ENCODE data around the gene RAD21L1. TPM values are rescaled to one million over a fixed set of nuclear protein-coding genes. Genes with fewer than 3 reads are reported as not detected.

RAD21L1 gene
- polyA plus RNA-seq, 2 of the 4 experiments (the other 2 are of a cell fraction), result not detected

DNA sequence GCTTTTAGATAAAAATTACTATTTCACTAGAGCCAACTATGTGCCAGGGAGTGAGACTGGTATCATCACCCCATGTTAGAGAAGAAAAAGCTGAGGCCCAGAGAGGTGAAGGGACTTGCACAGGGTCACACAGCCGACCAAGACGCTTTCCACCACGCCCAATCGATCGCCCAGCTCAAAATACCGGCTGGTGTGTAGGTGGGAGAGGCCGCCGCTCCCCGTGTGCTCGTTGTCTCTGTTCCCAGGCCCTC is 40.0 kb downstream of the RAD21L1 start (continued):
- peak; percentile 91 for TF ChIP-seq ZFP36 (IDR thresholded peaks at IDR 0.05; ENCODE audit: borderline replicate concordance, partially characterized antibody)
- TF ChIP-seq FOSL2 (IDR thresholded peaks at IDR 0.05), result no peak
- TF ChIP-seq FOSL2 (CRISPR knock-in tag; IDR thresholded peaks at IDR 0.05), result no peak
- TF ChIP-seq, protein P1, sequence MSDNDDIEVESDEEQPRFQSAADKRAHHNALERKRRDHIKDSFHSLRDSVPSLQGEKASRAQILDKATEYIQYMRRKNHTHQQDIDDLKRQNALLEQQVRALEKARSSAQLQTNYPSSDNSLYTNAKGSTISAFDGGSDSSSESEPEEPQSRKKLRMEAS (IDR thresholded peaks at IDR 0.05), result peak; percentile 43; the same call in 1 of the 2 replicates
- TF ChIP-seq, protein P2, sequence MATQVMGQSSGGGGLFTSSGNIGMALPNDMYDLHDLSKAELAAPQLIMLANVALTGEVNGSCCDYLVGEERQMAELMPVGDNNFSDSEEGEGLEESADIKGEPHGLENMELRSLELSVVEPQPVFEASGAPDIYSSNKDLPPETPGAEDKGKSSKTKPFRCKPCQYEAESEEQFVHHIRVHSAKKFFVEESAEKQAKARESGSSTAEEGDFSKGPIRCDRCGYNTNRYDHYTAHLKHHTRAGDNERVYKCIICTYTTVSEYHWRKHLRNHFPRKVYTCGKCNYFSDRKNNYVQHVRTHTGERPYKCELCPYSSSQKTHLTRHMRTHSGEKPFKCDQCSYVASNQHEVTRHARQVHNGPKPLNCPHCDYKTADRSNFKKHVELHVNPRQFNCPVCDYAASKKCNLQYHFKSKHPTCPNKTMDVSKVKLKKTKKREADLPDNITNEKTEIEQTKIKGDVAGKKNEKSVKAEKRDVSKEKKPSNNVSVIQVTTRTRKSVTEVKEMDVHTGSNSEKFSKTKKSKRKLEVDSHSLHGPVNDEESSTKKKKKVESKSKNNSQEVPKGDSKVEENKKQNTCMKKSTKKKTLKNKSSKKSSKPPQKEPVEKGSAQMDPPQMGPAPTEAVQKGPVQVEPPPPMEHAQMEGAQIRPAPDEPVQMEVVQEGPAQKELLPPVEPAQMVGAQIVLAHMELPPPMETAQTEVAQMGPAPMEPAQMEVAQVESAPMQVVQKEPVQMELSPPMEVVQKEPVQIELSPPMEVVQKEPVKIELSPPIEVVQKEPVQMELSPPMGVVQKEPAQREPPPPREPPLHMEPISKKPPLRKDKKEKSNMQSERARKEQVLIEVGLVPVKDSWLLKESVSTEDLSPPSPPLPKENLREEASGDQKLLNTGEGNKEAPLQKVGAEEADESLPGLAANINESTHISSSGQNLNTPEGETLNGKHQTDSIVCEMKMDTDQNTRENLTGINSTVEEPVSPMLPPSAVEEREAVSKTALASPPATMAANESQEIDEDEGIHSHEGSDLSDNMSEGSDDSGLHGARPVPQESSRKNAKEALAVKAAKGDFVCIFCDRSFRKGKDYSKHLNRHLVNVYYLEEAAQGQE (IDR thresholded peaks at IDR 0.05), result no peak

DNA sequence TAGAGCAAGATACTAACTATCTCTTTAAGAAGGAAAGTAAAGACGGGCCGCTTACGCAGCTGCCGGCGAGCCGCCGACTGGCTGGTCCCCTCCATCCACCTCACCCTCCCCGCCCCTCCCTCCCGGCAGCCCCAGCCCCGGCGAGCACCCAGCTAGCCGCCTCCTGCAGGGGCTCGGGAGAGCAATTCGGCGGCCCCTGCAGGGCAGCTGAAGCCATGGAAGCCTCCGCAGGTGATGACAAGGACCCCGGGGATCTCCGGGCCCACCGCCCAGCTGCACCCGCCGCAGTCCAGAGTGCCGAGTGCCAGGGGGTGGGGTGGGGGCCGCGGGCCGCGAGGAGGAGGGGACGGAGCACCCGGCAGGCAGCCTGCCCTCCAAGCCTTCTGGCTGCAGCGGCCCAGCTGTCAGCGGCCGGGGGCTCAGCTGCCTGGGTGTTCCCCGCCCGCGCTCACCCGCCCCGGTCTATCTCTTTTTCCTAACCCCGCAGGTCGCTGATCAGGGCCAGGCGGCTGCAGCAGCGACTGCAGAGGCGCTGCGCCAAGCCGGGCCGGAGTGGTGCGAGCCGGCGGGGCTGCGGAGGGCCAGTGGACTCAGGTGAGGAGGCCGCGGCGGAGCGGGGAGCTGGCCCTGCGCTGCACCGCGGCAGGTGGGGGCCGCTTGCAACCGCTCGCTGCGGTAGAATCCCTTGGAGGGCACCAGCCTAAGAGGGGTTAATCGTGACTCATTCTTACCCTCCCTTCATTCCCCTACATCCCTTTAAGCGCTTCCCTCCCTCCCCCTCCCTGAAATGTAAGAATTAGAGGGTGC is 40.5 kb downstream of the RAD21L1 start, which contains the start of gene SNPH:
TSS of gene SNPH (plus strand) at position 128 of the 807 bp plus-strand sequence. CDS start 29,946 bp downstream, outside the sequence.
- Histone ChIP-seq H3K4me1 (peaks cover 21% of the 10 kb centered on the region), H3K4me3 (peak within 1 kb of the TSS; percentile 89), H3K4me2 (peak within 1 kb of the TSS; percentile 77), H3K27ac (peak within 1 kb of the TSS; percentile 63 to 88), H3K9me3 (peaks cover 13% of the 10 kb centered on the region)
- TF ChIP-seq EHMT2 (IDR thresholded peaks at IDR 0.05; ENCODE audit: low read depth) (no peak), ELK1 (IDR thresholded peaks at IDR 0.05; ENCODE audit: low read depth, low read length) (no peak), POLR2A (IDR thresholded peaks at IDR 0.05; ENCODE audit: low read length) (peak; percentile 57), MAFK (IDR thresholded peaks at IDR 0.05; ENCODE audit: partially characterized antibody) (no peak), FOSL2 (IDR thresholded peaks at IDR 0.05) (peak; percentile 68; the same call in 1 of the 2 replicates), FOSL2 (CRISPR knock-in tag; IDR thresholded peaks at IDR 0.05) (peak; percentile 75), EP300 (IDR thresholded peaks at IDR 0.05) (no peak), CEBPB (IDR thresholded peaks at IDR 0.05) (no peak), JUN (IDR thresholded peaks at IDR 0.05) (peak in 1 of 2 experiments; percentile 22; a peak in 1 of 5 replicates), SREBF2 (IDR thresholded peaks at IDR 0.05) (no peak), HOXB5 (CRISPR knock-in tag; IDR thresholded peaks at IDR 0.05) (no peak), KDM5A (IDR thresholded peaks at IDR 0.05) (no peak), HOXB13 (CRISPR knock-in tag; IDR thresholded peaks at IDR 0.05; ENCODE audit: low read depth) (no peak), ATOH8 (CRISPR knock-in tag; IDR thresholded peaks at IDR 0.05; ENCODE audit: low read depth) (no peak), RFX5 (IDR thresholded peaks at IDR 0.05) (no peak), ESRRA (IDR thresholded peaks at IDR 0.05; ENCODE audit: borderline replicate concordance, low read length) (no peak), HDAC2 (IDR thresholded peaks at IDR 0.05) (no peak), NFE2L2 (conservative IDR thresholded peaks at IDR 0.05; ENCODE audit: low read length) (no peak), FOXS1 (CRISPR knock-in tag; IDR thresholded peaks at IDR 0.05) (no peak), EHF (CRISPR knock-in tag; IDR thresholded peaks at IDR 0.05) (no peak), FOSB (CRISPR knock-in tag; IDR thresholded peaks at IDR 0.05) (no peak), KDM1A (IDR thresholded peaks at IDR 0.05; ENCODE audit: low read depth) (no peak), GATA3 (IDR thresholded peaks at IDR 0.05; ENCODE audit: borderline replicate concordance) (no peak), MYC (IDR thresholded peaks at IDR 0.05; ENCODE audit: borderline replicate concordance, low read length) (no peak), BCL3 (IDR thresholded peaks at IDR 0.05) (no peak), SMC3 (IDR thresholded peaks at IDR 0.05) (no peak)
- TF ChIP-seq, protein P1 (IDR thresholded peaks at IDR 0.05), result peak; percentile 3; the same call in 1 of the 2 replicates
- no peak for FAIRE-seq
- ChIA-PET POLR2A (interaction anchor here (0.6 to 1.1 kb wide), 2 partner anchors 10 to 22 kb away, joined by 3 to 8 read pairs; no protein-coding TSS in a partner anchor), CTCF (interaction anchor here (0.7 to 1.6 kb wide), 5 partner anchors 8 to 80 kb away, joined by 3 to 6 read pairs (median 3); no protein-coding TSS in a partner anchor)
- under 1% methylated on average over 30 of the region's 61 CpGs for WGBS (ENCODE audit: missing lambda C conversion rate)
- ATAC-seq, result peak; percentile 96 to 97
- DNase-seq (ENCODE audit: low read depth in 1 of 2, low spot score in 1 of 2), result peak; percentile 77 to 82
